ENCODE results near the gene RELB.
"Not testable (repeated sequence)": the region's sequence is repeated elsewhere in the genome, so short reads cannot be mapped to it uniquely, and the experiment has no call there.

RELB gene

DNA sequence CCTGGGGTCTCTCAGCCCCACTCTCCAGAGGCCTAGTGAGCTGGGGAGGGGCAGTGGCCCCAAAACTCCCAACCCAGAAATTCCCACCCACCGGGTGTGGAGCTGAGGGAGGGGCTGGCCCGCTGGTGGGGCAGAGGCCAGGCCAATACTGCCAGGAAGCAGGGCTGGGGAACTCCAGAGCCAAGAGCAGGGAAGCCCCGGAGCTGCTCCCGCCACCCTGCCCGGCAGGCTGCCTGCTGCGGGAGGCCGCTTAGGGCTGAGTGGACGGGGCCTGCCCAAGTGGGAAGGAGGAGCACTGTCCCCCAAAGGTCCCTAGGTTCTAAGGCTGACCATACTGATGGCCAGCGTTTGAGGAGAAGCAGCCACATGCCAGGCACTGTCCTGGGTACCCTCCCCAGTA is 13.0 kb upstream of the RELB start:
- no peak for DNase-seq

DNA sequence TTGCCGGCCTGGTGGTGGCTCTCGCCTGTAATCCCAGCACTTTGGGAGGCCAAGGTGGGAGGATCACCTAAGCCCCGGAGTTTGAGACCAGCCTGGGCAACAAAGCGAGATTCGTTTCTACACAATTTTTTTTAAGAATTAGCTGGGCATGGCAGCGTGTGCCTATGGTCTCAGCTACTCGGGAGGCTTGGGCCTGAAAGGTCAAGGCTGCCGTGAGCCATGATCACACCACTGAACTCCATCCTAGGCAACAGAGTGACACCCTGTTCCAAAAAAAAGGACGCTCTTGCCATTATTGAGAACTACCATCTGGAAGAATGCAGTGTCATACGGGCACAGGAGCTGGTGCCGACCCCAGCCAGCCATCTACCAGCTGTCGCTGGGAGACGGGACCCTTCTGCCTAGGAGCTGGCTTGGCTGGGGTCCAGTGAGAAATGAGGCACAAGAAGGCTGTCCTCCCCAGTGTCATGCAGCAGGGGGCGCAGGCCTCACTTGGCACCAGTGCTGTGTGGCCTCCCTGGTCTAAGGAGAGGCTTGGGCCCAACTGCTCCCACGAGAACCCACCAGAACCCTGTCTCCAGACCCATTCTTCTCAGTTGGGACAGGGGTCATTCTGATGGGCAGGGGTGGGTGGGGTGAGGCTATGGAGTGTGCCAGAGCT is 12.2 kb upstream of the RELB start:
- peak; percentile 76 to 77 for DNase-seq

DNA sequence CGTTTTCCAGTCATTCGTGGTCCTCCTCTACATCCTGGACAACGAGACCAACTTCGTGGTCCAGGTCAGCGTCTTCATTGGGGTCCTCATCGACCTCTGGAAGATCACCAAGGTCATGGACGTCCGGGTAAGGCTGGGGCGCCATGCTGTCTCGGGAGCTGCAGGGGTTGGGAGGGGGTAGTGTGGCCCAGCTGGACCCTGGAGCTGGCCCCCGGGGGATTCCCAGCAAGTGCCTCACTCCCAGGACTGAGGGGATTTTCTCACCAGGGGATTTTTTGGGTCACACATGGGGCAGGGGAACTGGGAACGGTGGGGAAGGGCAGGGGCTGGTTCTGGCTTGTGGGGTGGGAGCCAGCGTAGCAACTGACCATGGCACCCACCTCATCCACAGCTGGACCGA is 10.8 kb upstream of the RELB start:
- DNase-seq: no peak

DNA sequence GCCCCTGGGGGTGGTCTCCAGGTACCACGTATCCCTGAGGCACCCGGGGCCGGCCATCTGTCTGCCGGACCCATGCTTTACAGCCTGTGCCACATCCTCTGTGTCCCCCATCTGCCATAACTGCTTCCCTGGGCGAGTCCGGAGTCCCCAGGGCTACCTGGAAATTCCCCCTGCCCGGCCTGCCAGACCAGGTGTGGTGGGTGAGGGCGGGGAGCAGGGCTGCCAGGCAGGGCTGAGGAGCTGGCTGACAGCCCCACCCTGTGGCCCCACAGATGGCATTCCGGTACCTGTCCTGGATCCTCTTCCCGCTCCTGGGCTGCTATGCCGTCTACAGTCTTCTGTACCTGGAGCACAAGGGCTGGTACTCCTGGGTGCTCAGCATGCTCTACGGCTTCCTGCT is 10.3 kb upstream of the RELB start:
- DNase-seq: no peak

DNA sequence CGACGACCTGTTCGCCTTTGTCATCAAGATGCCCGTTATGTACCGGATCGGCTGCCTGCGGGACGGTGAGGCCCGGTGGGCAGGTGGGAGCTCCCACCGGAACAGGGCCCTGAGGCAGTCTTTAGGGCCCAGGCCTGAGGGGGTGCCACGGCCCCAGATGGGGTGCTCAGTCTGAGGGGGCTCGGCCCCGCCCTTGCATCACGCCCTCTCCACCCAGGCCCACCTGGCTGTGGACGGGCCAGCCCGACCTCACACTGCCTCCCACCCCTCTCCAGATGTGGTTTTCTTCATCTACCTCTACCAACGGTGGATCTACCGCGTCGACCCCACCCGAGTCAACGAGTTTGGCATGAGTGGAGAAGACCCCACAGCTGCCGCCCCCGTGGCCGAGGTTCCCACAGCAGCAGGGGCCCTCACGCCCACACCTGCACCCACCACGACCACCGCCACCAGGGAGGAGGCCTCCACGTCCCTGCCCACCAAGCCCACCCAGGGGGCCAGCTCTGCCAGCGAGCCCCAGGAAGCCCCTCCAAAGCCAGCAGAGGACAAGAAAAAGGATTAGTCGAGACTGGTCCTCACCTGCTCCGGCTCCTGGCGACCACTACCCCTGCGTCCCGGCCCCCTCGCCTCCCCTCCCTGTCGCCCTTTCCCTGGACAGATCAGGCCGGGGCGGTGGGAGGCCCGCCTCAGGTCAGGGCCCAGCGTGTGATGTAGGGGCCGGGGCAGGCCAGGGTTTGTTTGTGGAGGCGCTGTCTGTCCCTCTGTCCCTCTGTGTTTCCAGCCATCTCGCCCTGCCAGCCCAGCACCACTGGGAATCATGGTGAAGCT is 8.7 kb upstream of the RELB start:
- DNase-seq: no peak

DNA sequence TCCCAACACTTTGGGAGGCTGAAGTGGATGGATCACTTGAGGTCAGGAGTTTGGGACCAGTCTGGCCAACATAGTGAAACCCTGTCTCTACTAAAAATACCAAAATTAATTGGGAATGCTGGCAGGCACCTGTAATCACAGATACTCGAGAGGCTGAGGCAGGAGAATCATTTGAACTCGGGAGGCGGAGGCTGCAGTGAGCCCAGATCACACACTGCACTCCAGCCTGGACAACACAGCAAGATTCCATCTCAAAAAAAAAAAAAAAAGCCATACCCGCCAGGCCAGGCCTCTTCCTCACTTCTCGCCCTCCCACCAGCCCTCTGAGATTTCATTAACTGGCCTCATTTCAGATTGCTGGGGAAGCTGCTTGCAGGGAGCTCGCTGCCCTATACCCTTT is 7.7 kb upstream of the RELB start:
- no peak for DNase-seq

DNA sequence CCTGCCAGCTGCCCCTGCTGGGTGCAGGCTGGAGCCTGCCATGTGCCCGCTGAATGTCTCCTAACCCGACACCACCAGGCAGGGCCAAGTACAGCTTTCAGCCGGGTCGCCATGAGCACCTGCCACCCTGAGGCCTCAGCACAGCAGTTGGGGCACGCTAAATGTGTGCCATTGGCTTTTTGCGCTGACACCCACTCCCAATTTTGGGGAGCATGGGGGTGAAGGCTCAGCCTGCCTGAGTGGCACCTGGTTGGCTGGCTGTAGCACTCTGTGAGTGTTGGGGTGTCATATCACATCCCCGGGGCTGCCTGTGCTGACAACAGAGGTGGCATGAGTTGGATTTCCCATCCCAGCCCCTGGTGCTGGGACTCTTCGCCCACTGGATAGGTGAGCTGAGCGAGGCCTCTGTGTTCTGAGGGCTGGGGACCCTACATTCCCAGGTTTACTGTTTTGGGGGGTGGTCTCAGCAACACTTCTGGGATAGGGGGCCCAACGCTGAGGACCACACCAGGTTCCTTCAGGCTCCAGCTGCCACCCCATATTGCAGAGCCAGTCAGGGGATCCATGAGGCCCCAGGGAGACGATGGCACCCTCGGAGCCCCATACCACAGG is 7.2 kb upstream of the RELB start:
- DNase-seq: no peak

DNA sequence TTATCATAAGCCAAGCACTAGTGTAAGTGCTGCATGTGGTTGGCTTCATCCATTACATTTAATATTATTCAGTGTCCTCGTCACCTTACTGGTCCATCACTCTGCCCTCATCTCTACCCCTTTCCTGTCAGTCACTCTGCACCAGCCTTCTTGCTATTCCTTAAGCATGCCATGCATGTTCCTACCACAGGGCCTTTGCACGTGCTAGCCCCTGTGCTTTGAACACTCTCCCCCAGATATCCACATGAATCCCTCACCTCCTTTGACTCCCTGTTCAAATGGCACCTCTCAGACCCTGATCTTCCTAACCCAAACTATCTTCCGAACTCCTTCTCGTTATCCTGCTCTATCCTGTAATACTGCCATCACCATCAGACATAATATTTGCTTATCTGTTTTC is 3.2 kb upstream of the RELB start:
- no peak for DNase-seq

DNA sequence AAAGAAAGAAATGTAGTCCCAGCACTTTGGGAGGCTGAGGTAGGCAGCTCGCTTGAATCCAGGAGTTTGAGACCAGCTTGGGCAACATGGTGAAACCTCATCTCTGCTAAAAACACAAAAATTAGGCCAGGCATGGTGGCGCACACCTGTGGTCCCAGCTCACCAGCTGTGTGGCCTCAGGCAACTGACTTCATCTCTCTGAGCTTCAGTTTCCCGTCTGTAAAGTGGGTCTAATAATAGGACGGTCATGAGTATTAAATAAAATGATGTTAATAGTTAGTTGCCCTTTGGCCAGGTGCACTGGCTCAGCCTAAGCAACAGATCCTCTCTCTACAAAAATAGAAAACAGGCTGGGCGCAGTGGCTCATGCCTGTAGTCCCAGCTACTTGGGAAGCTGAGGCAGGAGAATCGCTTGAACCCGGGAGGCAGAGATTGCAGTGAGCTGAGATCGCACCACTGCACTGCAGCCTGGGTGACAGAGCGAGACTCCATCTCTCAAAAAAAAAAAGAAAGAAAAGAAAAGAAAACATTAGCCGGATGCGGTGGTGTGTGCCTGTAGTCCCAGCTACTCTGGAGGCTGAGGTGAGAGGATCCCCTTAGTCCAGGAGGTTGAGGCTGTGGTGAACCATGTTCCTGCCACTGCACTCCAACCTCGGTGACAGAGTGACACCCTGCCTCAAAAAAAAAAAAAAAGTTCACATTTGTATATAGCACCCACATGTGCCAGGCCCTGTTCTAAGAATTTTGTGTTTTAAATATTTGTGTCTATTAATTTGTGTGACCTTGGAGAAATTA is 1.9 kb upstream of the RELB start:
- not testable (repeated sequence) for DNase-seq

DNA sequence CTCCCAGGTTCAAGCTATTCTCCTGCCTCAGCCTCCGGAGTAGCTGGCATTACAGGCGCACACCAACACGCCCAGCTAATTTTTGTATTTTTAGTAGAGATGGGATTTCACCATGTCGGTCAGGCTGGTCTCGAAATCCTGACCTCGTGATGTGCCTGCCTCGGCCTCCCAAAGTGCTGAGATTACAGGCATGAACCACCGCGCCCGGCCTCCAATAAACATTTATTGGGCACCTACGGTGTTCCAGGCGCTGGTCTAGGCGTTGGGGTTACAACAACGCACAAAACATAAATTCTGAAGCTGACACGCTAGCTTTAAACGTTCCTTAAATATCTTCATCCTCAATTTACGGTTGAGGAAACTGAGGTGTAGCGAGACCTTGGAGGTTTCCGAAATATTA is 599 bp upstream of the RELB start:
- not testable (repeated sequence) for DNase-seq

DNA sequence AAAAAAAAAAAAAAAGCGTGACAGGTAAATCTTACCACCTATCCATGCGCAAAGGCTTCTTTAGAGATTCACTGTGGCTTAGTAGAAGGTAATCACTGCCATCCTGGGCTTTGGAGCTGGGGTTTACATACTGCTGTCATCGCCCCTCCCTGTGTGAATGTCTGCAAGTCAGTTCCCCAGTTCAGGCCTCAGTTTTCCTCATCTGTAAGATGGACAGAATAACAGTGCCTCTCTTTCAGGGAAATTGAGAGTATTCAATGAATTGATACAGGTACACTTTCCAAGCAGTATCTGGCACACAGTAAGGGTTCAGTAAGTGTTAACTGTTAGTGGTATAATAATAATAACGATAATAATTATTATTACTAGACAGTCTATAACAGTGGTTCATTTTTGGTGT is 2.2 kb downstream of the RELB start:
- no peak for DNase-seq

DNA sequence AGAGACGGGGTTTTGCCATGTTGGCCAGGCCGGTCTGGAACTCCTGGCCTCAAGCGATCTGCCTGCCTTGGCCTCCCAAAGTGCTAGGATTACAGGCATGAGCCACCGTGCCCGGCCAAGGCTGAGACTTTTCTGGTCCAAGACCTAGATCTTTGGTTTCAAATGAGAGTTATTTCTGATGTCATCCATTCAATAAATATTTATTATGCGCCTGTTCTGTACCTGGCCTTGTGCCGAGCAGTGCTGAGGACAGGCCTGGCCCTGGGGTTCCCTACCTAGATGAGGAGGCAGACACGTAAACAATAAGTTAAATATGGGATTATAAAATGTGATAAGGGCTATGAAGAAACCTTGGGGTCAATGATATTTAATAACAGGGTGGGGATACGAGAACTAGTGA is 4.5 kb downstream of the RELB start:
- DNase-seq: no peak

DNA sequence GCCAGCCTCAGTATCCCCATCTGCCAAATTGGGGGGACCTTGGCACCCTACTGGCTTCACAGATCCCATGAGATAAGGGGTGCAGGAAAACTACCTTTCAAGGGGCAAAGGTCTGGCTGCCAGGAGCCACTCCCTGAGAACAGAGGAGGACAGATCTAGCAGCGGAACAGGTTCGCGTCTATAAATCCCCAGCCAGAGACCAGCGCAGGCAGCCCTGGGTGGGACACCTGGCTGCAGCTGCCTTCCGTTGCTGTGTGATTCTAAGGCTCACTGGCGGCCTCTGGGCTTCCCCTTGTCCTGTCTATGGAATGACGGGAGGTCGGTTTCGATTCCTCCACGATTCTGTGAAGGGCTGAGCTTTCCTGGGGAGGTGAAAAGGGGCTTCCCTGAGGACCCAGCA is 7.3 kb downstream of the RELB start:
- no peak for DNase-seq

DNA sequence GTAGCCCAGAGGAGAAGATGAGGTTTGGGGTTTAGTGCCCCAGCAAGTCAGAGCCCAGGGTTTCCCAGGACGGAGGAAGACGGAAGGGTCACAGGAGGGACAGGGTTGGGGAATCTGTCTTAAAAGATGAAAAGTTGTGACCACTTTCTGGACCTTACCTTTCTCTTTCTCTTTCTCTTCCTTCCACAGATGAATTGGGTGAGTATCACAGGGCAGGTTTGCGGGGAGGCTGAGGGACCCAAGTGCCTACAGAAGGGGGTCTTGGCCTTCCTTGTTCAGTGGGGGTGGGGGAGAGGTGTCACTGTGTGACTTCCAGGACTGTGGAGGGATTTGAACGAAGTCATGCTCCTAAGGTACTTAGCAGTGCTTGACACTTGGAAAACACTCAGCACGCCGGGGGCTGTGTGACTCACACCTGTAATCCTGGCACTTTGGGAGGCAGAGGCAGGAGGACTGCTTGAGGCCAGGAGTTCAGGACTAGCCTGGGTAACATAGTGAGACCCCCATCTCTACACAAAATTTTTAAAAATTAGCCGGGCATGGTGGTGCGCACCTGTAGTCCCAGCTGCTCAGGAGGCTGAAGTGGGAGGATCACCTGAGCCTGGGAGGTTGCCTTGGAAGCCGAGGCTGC is 8.5 kb downstream of the RELB start:
- no peak for DNase-seq

DNA sequence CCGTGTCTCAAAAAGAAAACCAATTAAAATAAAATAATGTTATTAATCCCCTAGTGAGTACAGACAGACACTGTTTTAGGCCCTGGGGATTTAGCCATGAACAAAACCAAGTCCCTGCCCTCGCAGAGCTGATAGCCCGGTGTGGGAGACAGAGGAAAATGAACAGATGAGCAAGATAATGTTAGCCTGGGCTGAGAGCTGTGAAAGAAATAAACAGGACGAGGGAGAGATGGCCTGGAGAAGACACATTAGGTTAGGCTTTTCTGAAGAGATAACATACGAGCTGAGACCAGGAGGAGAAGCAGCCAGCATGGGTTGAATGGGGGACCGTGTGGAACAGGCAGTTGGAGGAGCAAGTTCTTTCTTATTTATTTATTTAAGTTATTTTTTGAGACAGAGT is 9.0 kb downstream of the RELB start:
- no peak for DNase-seq

DNA sequence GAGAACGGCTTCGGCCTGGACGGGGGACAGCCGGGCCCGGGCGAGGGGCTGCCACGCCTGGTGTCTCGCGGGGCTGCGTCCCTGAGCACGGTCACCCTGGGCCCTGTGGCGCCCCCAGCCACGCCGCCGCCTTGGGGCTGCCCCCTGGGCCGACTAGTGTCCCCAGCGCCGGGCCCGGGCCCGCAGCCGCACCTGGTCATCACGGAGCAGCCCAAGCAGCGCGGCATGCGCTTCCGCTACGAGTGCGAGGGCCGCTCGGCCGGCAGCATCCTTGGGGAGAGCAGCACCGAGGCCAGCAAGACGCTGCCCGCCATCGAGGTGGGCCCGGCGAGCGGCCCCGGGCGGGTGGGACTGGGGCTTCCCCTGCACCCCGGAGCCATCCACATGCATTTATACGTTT is 10.7 kb downstream of the RELB start:
- DNase-seq: no peak

DNA sequence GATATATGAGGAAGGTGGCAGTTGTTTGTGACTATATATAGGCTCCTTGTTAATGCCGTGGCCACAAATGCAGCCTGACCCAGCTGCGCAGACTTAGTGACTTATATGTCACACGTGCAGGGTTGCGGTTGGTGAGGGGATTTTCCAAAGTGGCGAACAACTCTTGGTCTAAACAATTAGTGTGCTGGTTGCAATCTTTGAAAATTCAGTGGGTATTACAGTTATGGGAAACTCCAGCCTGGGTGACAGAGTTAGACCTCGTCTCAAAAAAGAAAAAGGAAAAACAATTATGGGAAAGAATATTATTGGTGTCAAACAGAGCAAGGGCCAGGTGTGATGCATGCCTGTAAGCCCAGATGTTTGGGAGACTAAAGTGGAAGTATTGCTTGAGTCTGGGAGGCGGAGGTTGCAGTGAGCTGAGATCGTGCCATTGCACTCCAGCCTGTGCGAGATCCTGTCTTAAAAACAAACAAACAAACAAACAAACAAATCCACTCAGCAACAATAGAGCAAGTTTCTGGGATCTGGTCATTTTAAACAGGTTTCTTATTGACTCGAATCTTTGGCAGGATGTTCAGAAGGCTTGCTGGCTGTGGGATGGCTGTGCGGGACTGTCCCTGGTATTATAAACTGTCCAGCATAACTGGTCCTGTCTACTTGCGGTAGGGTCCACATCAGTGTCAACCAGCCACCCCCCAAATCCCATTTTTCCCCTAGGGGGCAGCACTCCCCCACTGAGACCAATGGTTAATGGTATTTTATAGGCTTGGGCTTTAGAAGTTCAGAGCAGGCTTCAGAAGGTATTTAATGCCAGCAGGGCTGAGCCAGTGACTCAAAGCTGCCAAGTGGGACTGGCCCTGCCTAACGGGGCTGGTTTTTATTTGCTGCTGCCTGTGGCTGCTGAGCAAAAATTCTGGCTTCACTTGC is 15.4 kb downstream of the RELB start:
- peak; percentile 77 to 80 for DNase-seq

DNA sequence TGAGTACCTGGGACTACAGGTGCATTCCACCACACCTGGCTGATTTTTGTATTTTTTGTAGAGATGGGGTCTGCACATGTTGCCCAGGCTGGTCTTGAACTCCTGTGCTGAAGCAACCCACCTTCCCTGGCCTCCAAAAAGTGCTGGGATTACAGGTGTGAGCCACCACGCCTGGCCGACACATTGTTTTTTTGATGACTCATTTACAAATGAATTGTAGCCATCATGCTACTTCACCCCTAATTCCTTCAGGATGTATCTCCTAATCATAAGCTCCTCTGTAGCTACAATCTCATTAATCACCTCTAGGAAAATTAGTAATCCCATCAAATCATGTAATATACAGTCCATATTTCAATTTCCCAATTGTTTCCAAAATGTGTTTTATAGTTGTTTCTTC is 17.9 kb downstream of the RELB start:
- DNase-seq: no peak

DNA sequence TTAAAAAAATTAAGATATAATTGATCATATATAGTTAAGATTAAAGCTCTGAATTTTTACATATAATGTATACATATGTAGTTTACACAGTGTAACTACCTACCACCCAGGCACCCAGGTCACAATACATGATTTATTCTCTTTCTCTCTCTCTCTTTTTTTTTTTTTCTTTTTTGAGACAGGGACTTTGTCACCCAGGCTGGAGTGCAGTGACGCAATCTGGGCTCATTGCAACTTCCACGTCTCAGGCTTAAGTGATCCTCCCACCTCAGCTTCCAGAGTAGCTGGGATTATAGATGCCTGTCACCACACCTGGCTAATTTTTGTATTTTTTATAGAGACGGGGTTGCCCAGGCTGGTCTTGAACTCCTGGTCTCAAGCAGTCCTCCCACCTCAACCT is 18.8 kb downstream of the RELB start:
- DNase-seq: no peak

DNA sequence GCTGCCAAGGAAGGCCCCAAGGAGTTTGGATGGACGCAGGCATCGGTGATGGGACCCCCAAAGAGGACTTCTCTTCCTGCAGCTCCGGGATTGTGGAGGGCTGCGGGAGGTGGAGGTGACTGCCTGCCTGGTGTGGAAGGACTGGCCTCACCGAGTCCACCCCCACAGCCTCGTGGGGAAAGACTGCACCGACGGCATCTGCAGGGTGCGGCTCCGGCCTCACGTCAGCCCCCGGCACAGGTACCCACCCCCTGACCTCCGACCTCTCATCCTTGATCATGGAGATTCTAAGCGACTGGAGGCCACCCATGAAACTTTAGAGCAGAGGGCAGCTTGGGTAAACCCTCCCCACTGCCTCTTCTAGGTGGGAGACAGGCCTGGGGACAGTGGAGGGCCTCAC is 20.7 kb downstream of the RELB start:
- no peak for DNase-seq

DNA sequence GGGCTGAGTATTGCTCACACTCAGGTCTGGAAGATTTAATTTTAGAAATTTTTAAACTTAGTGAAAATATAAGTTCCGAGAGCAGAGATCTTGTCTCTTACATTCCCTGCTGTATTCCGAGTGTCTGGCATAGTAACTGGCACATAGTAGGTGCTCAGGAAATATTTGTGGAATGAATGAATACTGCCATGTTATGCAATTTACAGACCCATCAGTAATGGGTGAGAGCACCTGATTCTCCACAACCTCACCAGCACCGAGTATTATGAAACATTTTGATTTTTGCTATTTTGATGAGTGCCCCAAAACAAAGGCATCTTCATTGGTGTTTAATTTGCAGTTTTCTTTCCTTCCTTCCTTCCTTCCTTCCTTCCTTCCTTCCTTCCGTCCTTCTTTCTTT is 21.8 kb downstream of the RELB start:
- DNase-seq: no peak

DNA sequence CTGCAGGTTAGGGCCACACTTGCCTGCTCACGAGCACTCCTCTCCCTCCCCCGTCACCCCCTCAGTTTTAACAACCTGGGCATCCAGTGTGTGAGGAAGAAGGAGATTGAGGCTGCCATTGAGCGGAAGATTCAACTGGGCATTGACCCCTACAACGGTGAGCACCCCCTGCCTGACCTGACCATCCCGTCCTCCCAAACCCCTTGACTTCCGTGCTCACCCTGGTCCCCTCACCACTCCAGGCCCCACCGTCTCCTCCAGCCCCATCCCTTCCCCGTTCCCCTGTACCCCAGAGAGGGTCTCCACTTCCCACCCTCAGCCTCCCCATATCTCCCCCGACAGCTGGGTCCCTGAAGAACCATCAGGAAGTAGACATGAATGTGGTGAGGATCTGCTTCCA is 24.0 kb downstream of the RELB start:
- no peak for DNase-seq
